ENCODE results near the gene DUSP15.

Gene DUSP15

DNA sequence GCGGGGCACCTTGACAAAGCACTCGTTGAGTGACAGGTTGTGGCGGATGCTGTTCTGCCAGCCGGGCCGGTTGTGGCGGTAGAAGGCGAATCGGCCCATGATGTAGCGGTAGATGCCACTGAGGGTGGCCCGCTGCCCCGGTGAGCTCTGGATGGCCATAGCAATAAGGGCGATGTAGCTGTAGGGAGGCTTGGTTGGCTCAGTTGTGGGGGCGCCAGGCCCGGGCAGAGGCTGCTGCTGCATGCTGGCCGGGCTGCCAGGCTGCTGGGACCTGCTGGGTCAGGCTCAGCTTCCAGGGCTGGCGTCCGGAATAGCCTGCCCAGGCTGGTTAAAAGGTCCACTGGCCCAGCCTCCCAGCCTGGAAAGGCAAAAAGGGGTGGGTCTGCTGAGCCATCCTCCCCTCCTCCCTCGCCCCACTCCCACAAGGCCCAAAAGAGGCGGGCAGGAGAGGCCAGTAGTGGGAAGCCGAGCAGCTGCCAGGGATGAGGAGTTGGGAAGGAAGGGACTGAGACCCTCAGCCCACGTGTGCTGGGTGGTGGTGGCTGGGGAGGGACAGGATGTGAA is 24.9 kb downstream of the DUSP15 start, which contains the start of gene FOXS1:
FOXS1 (minus strand) TSS at position 305 of the 564 bp plus-strand sequence; CDS start at position 243, 62 bp downstream.
- no peaks in the 10 kb centered on the region for H3K9me2 ChIP-seq (replicated peaks; ENCODE audit: insufficient read depth, low read length)
- TF ChIP-seq CTCF (IDR thresholded peaks at IDR 0.05; ENCODE audit: insufficient read depth, low read length, poor library complexity, severe bottlenecking) (no peak), EZH2phosphoT487 (conservative IDR thresholded peaks at IDR 0.05; ENCODE audit: low read length) (no peak)
- no peak within 1 kb of the TSS for H3K4me2 ChIP-seq (ENCODE audit: low read depth, low read length, poor library complexity, severe bottlenecking)
- H4K20me1 ChIP-seq (ENCODE audit: low read depth, low read length) = no peaks in the 10 kb centered on the region
- H3K4me3 ChIP-seq (ENCODE audit: insufficient read depth, low read length, poor library complexity, severe bottlenecking) = no peak within 1 kb of the TSS
- H3K27ac ChIP-seq (ENCODE audit: low read depth, low read length) = no peak within 1 kb of the TSS
- no peaks in the 10 kb centered on the region for H3K79me2 ChIP-seq (ENCODE audit: insufficient read depth, low read length)
- H3F3A ChIP-seq (ENCODE audit: insufficient read depth) = no peaks in the 10 kb centered on the region
- H2AFZ ChIP-seq (ENCODE audit: low read depth, low read length, severe bottlenecking) = no peak within 1 kb of the TSS
- H3K9ac ChIP-seq (ENCODE audit: low read length) = no peak within 1 kb of the TSS
- H3K36me3 ChIP-seq (ENCODE audit: low read length) = no peaks in the 10 kb centered on the region
- H3K27me3 ChIP-seq (ENCODE audit: low read length) = no peaks in the 10 kb centered on the region
- no peaks in the 10 kb centered on the region for H3K9me3 ChIP-seq (ENCODE audit: insufficient read depth, low read length)

GRCh38 chr20:31844737-31845299 is 25.5 kb downstream of the DUSP15 start:
- Histone ChIP-seq H3K27ac (ENCODE audit: low read depth, low read length) (no peak overlapping the region), H2AFZ (ENCODE audit: low read depth, low read length, severe bottlenecking) (no peak overlapping the region), H3K9me3 (ENCODE audit: insufficient read depth, low read length) (no peaks in the 10 kb centered on the region), H3K27me3 (ENCODE audit: low read length) (no peaks in the 10 kb centered on the region), H4K20me1 (ENCODE audit: low read depth, low read length) (no peaks in the 10 kb centered on the region), H3K36me3 (ENCODE audit: low read length) (no peaks in the 10 kb centered on the region), H3K9ac (ENCODE audit: low read length) (no peak overlapping the region), H3K4me2 (ENCODE audit: low read depth, low read length, poor library complexity, severe bottlenecking) (no peak overlapping the region), H3K4me3 (ENCODE audit: insufficient read depth, low read length, poor library complexity, severe bottlenecking) (no peak overlapping the region), H3F3A (ENCODE audit: insufficient read depth) (no peaks in the 10 kb centered on the region), H3K79me2 (ENCODE audit: insufficient read depth, low read length) (no peaks in the 10 kb centered on the region), H3K9me2 (replicated peaks; ENCODE audit: insufficient read depth, low read length) (no peaks in the 10 kb centered on the region)
- no peak for TF ChIP-seq EZH2phosphoT487 (conservative IDR thresholded peaks at IDR 0.05; ENCODE audit: low read length)
- TF ChIP-seq CTCF (IDR thresholded peaks at IDR 0.05; ENCODE audit: insufficient read depth, low read length, poor library complexity, severe bottlenecking) = no peak

GRCh38 chr20:31843881-31844280 is 26.4 kb downstream of the DUSP15 start:
- H4K20me1 ChIP-seq (ENCODE audit: low read depth, low read length) = no peaks in the 10 kb centered on the region
- no peaks in the 10 kb centered on the region for H3K9me2 ChIP-seq (replicated peaks; ENCODE audit: insufficient read depth, low read length)
- no peaks in the 10 kb centered on the region for H3K27me3 ChIP-seq (ENCODE audit: low read length)
- no peak overlapping the region for H3K27ac ChIP-seq (ENCODE audit: low read depth, low read length)
- no peaks in the 10 kb centered on the region for H3K79me2 ChIP-seq (ENCODE audit: insufficient read depth, low read length)
- no peak overlapping the region for H3K9ac ChIP-seq (ENCODE audit: low read length)
- TF ChIP-seq EZH2phosphoT487 (conservative IDR thresholded peaks at IDR 0.05; ENCODE audit: low read length) (no peak), CTCF (IDR thresholded peaks at IDR 0.05; ENCODE audit: insufficient read depth, low read length, poor library complexity, severe bottlenecking) (no peak)
- H3K4me2 ChIP-seq (ENCODE audit: low read depth, low read length, poor library complexity, severe bottlenecking) = no peak overlapping the region
- H3K9me3 ChIP-seq (ENCODE audit: insufficient read depth, low read length) = no peaks in the 10 kb centered on the region
- no peak overlapping the region for H3K4me3 ChIP-seq (ENCODE audit: insufficient read depth, low read length, poor library complexity, severe bottlenecking)
- no peaks in the 10 kb centered on the region for H3F3A ChIP-seq (ENCODE audit: insufficient read depth)
- H2AFZ ChIP-seq (ENCODE audit: low read depth, low read length, severe bottlenecking) = no peak overlapping the region
- no peaks in the 10 kb centered on the region for H3K36me3 ChIP-seq (ENCODE audit: low read length)

Measured in SU-DHL-6 (cell line).